Measurements from ENCODE around the gene CRIM1. TPM values are rescaled to one million over a fixed set of nuclear protein-coding genes. Genes with fewer than 3 reads are reported as not detected.

CRIM1 gene
- total RNA-seq, 1 donor from 2014 or later, result 60.4 TPM

DNA sequence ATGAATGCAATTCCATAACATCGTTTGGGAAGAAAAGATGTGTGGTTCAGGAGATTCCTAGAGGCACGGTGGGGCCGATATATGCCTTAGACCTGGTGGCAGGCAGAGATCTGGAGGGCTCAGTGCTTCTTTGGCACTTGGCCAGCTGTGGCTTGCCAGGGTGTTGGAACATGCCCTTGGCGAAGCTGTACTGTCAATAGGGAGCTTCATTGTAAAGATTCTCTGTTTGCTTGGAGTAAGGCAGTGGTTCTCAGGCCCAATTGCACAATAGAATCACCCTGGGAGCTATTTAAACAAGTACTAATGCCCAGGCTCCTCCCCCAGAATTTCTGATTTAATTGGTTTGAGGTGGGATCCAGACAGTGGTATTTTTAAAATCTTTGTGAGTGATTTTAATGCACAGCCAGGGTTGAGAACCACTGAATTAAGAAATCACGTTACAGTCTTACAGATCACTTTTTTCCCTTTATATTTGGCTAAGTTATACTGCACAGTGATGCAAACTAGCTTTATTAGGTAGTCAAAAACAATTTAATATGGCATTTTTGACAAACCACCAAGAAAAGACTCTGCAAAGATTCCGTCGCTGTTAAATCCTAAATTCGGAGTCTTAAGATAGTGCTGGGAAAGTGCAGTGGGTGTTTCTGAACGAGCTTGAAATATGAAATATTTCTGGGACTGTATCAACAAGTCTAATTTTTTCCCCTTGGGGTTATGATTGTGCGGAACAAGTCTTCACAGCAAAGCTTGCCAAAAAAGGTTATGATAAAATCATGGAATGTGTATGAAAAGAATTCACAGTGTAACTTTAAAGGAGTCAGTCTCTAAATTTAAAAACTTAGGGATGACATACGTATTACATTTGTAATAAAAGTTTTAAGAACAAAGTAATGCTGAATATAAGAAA lies 78.0 kb downstream of the CRIM1 start:
- Histone ChIP-seq H3K4me1 (peaks cover 32% of the 10 kb centered on the region), H3K4me3 (no peak overlapping the region), H3K27me3 (no peaks in the 10 kb centered on the region), H3K9me3 (no peaks in the 10 kb centered on the region), H3K27ac (peak overlapping the region; percentile 70), H3K36me3 (no peaks in the 10 kb centered on the region)
- intact Hi-C loops (cut with DNase I), result no loop called here
- no peak for DNase-seq (ENCODE audit: extremely low spot score in 2 of 2)
- TF ChIP-seq, protein P1, sequence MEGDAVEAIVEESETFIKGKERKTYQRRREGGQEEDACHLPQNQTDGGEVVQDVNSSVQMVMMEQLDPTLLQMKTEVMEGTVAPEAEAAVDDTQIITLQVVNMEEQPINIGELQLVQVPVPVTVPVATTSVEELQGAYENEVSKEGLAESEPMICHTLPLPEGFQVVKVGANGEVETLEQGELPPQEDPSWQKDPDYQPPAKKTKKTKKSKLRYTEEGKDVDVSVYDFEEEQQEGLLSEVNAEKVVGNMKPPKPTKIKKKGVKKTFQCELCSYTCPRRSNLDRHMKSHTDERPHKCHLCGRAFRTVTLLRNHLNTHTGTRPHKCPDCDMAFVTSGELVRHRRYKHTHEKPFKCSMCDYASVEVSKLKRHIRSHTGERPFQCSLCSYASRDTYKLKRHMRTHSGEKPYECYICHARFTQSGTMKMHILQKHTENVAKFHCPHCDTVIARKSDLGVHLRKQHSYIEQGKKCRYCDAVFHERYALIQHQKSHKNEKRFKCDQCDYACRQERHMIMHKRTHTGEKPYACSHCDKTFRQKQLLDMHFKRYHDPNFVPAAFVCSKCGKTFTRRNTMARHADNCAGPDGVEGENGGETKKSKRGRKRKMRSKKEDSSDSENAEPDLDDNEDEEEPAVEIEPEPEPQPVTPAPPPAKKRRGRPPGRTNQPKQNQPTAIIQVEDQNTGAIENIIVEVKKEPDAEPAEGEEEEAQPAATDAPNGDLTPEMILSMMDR (IDR thresholded peaks at IDR 0.05), result no peak
- peak; percentile 43 to 68 for TF ChIP-seq POLR2AphosphoS5 (IDR thresholded peaks at IDR 0.05; ENCODE audit: insufficient read depth in 1 of 2, low read depth in 1 of 2)

DNA sequence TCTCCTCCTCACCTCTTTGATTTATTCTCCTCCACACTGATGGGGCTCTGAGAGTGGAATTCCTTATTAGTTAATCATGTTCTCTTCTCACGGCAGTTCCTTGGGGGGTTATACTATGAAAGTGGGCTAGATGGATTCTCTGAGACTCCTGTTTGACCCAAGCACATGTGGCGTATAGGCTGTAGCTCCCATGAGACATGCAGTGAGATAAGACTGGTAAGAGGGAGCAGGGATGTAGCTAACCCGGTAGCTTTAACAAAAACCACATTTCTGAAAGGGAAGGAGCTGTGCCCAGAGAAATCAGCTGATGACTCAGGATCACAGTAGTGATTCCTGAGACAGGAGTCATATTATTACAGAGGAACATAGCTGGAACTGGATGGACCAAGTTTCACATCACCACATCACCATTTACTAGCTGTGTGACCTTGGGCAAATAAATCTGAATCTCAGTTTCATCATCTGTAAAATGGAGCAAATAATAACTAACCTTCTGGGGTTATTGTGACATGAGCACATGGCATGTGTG lies 82.9 kb downstream of the CRIM1 start:
- intact Hi-C loops (cut with DNase I), result no loop called here
- Histone ChIP-seq H3K9me3 (no peaks in the 10 kb centered on the region), H3K27me3 (no peaks in the 10 kb centered on the region), H3K4me3 (no peak overlapping the region), H3K36me3 (no peaks in the 10 kb centered on the region), H3K27ac (peak overlapping the region; percentile 30), H3K4me1 (peaks cover 34% of the 10 kb centered on the region)
- TF ChIP-seq POLR2AphosphoS5 (IDR thresholded peaks at IDR 0.05; ENCODE audit: insufficient read depth in 1 of 2, low read depth in 1 of 2) (peak in 1 of 2 donors; percentile 14), POLR2A (IDR thresholded peaks at IDR 0.05) (no peak)
- DNase-seq (ENCODE audit: extremely low spot score in 2 of 2), result no peak

DNA sequence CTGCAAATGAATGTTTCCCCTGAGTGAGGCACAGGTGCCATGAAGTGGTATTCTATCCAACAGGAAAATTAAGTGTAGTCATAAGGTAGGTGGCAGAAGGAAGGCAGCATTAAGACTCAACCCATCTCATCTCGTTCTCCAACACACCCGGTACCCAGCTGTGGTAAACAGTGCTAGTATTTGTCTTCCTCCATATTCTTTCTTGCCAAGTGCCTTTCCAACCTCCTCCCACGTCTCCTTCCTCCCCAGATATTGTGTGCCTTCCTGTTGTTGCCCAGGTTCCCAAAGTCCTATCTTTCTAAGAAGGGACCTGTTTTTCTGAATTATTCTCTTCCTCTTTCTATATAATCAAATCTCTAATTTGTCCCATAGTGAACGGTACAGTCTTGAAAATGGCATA lies 83.5 kb downstream of the CRIM1 start:
- H3K9me3 ChIP-seq, result no peaks in the 10 kb centered on the region
- H3K36me3 ChIP-seq, result peaks cover 0 to 4% of the 10 kb centered on the region in 2 donors
- H3K4me1 ChIP-seq, result peaks cover 32% of the 10 kb centered on the region
- peak overlapping the region; percentile 30 for H3K27ac ChIP-seq
- H3K4me3 ChIP-seq, result no peak overlapping the region
- DNase-seq (ENCODE audit: extremely low spot score in 2 of 2), result no peak
- intact Hi-C loops (cut with DNase I), result no loop called here
- no peak for TF ChIP-seq POLR2A (IDR thresholded peaks at IDR 0.05)
- no peak for TF ChIP-seq POLR2AphosphoS5 (IDR thresholded peaks at IDR 0.05; ENCODE audit: insufficient read depth in 1 of 2, low read depth in 1 of 2)
- TF ChIP-seq, protein P1 (IDR thresholded peaks at IDR 0.05), result no peak
- H3K27me3 ChIP-seq, result no peaks in the 10 kb centered on the region

DNA sequence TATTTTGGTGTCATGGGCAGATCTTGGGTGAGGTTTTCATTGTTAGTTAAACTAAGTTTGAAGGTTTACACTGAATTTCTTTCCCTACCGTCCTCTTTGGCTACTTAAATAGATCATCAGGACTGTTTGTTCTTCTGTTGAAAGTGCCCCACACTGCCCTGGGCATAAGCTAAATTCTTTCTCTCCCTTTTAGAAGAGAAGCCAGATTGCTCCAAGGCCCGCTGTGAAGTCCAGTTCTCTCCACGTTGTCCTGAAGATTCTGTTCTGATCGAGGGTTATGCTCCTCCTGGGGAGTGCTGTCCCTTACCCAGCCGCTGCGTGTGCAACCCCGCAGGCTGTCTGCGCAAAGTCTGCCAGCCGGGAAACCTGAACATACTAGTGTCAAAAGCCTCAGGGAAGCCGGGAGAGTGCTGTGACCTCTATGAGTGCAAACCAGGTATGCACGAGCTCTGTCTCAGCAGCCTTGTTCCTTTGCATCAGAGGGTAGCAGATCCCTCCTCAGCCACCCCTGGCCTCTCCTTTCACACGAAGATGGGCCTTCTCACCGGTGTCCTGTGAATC lies 85.6 kb downstream of the CRIM1 start:
- intact Hi-C loops (cut with DNase I), result no loop called here
- H3K4me3 ChIP-seq, result no peak overlapping the region

DNA sequence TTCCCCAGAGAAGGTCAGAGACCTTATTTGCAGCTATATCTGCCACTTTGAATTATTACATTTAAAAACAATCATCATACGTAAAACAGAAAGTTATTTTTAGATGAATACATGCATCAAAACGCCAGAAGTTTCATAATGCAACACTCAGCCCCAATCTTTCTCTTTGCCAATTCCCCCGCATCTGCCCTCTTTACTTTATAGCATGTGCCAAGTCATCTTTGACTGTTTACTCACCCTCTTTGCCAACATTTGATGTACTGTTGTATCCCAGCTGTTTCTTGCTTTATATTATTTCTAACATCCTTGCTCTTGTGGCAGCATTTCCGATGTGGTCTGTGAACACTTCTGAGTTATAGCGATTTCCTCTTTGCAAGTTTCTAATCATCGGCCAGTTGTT lies 86.2 kb downstream of the CRIM1 start:
- Histone ChIP-seq H3K4me3 (no peak overlapping the region), H3K27ac (peak overlapping the region; percentile 44), H3K4me1 (peaks cover 25% of the 10 kb centered on the region), H3K9me3 (no peaks in the 10 kb centered on the region), H3K36me3 (peaks cover 0 to 8% of the 10 kb centered on the region in 2 donors), H3K27me3 (no peaks in the 10 kb centered on the region)
- intact Hi-C loops (cut with DNase I), result no loop called here
- no peak for DNase-seq (ENCODE audit: extremely low spot score in 2 of 2)
- TF ChIP-seq, protein P1 (IDR thresholded peaks at IDR 0.05), result no peak
- TF ChIP-seq POLR2AphosphoS5 (IDR thresholded peaks at IDR 0.05; ENCODE audit: insufficient read depth in 1 of 2, low read depth in 1 of 2), result no peak
- TF ChIP-seq POLR2A (IDR thresholded peaks at IDR 0.05), result no peak

More for the DNA sequence above, 85.6 kb downstream of the CRIM1 start:
- Histone ChIP-seq H3K9me3 (no peaks in the 10 kb centered on the region), H3K36me3 (peaks cover 0 to 8% of the 10 kb centered on the region in 2 donors), H3K27me3 (no peaks in the 10 kb centered on the region), H3K27ac (peak overlapping the region; percentile 44), H3K4me1 (peaks cover 25% of the 10 kb centered on the region)
- no peak for DNase-seq (ENCODE audit: extremely low spot score in 2 of 2)
- TF ChIP-seq, protein P1 (IDR thresholded peaks at IDR 0.05), result no peak
- TF ChIP-seq POLR2A (IDR thresholded peaks at IDR 0.05), result no peak
- TF ChIP-seq POLR2AphosphoS5 (IDR thresholded peaks at IDR 0.05; ENCODE audit: insufficient read depth in 1 of 2, low read depth in 1 of 2), result no peak

Data from vagina (tissue), 2 donors.